NB4 (cell line): ENCODE measurements around the gene STK35.

Experiments
- MYC ChIP-seq: IDR thresholded peaks from 2 replicates; pipeline ENCODE4 v1.6.1; 2011; ENCODE audit warnings: low read depth, low read length
- POLR2A ChIP-seq: IDR thresholded peaks from 2 replicates; pipeline ENCODE4 v1.6.1; 2011; ENCODE audit warnings: mild to moderate bottlenecking; ENCODE audit not compliant: insufficient read length; ENCODE audit errors: extremely low read depth
- TF ChIP-seq, protein P1 (sequence below): IDR thresholded peaks from 2 replicates; pipeline ENCODE4 v1.6.1; 2011; ENCODE audit warnings: low read depth, low read length
- TF ChIP-seq, protein P2 (sequence below): IDR thresholded peaks from one replicate; pipeline ENCODE4 v1.5.1; 2012; ENCODE audit warnings: low read depth, low read length

DNA sequence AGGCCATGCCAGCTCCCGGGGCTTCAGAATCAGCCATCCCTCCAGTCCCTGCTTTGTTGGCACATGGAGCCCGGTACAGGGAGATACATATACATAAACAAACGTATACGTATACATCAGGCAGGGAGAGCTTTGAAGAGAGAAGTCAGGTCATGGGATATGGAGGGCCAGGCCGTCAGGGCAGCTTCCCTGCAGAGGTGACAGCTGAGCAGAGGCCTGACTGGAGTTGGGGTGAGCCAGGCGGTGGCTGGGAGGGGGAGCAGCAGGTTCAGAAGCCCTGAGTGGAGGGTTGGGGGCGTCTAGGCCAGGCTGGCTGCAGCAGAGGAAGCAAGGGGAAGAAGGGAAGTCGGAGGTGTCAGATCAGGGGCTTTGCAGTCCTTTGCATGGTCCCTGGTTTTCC, 61.7 kb downstream of the STK35 start:
- TF ChIP-seq POLR2A (no peak), MYC (no peak)
- TF ChIP-seq, protein P1, sequence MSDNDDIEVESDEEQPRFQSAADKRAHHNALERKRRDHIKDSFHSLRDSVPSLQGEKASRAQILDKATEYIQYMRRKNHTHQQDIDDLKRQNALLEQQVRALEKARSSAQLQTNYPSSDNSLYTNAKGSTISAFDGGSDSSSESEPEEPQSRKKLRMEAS = no peak
- TF ChIP-seq, protein P2, sequence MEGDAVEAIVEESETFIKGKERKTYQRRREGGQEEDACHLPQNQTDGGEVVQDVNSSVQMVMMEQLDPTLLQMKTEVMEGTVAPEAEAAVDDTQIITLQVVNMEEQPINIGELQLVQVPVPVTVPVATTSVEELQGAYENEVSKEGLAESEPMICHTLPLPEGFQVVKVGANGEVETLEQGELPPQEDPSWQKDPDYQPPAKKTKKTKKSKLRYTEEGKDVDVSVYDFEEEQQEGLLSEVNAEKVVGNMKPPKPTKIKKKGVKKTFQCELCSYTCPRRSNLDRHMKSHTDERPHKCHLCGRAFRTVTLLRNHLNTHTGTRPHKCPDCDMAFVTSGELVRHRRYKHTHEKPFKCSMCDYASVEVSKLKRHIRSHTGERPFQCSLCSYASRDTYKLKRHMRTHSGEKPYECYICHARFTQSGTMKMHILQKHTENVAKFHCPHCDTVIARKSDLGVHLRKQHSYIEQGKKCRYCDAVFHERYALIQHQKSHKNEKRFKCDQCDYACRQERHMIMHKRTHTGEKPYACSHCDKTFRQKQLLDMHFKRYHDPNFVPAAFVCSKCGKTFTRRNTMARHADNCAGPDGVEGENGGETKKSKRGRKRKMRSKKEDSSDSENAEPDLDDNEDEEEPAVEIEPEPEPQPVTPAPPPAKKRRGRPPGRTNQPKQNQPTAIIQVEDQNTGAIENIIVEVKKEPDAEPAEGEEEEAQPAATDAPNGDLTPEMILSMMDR = no peak
